PFSK-1 (cell line): ENCODE data around the gene NOL4L.

ENCODE experiments used
- POLR2AphosphoS5 ChIP-seq: IDR thresholded peaks from 2 replicates; pipeline ENCODE4 v1.6.1; 2012; ENCODE audit warnings: low read depth, mild to moderate bottlenecking, control low read depth, low read length, moderate library complexity
- REST ChIP-seq, 2 experiments: IDR thresholded peaks; 2 replicates each; pipeline versions ENCODE4 v1.6.1 to v1.8.0; 2011 to 2012; ENCODE audit warnings: low read depth in 2 of 2, low read length in 2 of 2, control low read depth in 1 of 2, inconsistent platforms in 1 of 2, mild to moderate bottlenecking in 1 of 2, moderate library complexity in 1 of 2; ENCODE audit not compliant: insufficient read depth in 1 of 2

GRCh38 chr20:32585011-32585585, at the start of gene NOL4L:
- TF ChIP-seq REST (IDR thresholded peaks at IDR 0.05; ENCODE audit: insufficient read depth in 1 of 2, low read depth in 2 of 2, low read length in 2 of 2) (no peak), POLR2AphosphoS5 (no peak)
